Non-pigmented ciliary epithelial cell (primary cell): ENCODE results near the gene MND1.
"Not testable (repeated sequence)": the region's sequence is repeated elsewhere in the genome, so short reads cannot be mapped to it uniquely, and the experiment has no call there.

Source experiments
- DNase-seq: peaks from one replicate; pipeline ENCODE4 v3.0.0-alpha.2; 2010; ENCODE audit warnings: low read depth

The MND1 gene

DNA sequence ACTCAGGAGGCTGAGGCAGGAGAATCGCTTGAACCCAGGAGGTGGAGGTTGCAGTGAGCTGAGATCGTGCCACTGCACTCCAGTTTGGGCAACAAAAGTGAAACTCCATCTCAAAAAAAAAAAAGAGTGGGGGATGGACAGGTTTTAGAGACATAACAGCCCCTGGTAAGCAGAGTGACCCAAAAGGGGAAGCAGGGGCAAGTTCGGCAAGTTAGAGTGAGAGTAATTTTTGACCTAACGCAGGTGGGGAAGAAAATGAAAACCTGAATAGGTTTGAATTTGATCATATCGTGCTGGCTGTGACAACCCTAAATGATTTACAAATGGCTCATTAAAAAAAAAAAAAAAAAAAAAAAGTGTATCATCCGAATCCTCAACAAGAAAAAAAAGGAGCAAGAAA is 96.0 kb downstream of the MND1 start:
- DNase-seq = no peak

DNA sequence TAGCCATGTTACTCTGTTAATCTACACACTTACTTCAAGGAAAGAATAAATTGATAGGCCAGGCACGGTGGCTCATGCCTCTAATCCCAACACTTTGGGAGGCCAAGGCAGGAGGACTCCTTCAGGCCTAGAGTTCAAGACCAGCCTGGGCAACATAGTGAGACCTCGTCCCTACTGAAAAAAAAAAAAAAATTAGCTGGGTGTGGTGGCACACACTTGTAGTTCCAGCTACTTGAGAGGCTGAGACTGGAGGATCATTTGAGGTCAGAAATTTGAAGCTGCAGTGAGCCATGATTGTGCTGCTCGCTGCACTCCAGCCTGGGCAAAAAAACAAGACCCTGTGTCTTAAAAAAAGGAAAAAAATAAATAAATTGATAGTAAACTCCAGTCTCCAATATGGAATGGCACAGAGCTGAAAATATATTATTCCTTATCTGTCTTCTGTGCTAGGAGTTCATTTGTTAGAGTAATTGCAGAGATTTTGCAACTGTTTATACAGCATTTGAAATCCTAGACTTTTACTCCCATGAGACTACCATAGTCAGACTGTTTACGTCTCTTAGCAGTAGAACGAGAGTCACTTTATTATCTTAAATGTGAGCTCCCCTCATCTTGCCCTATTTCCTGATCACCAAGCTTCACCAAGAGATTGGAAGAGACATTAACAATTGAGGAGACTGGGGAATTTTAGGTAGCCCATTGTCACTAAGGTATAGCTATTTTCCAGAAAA is 102.9 kb downstream of the MND1 start:
- DNase-seq = no peak

GRCh38 chr4:153448003-153448731 is 103.7 kb downstream of the MND1 start:
- DNase-seq = no peak

- no peak for DNase-seq
Measured at GRCh38 chr4:153449338-153449737, 104.8 kb downstream of the MND1 start.

- no peak for DNase-seq
Measured at GRCh38 chr4:153450544-153450917, 106.0 kb downstream of the MND1 start.

GRCh38 chr4:153451145-153451544 is 106.7 kb downstream of the MND1 start:
- DNase-seq = not testable (repeated sequence)

DNA sequence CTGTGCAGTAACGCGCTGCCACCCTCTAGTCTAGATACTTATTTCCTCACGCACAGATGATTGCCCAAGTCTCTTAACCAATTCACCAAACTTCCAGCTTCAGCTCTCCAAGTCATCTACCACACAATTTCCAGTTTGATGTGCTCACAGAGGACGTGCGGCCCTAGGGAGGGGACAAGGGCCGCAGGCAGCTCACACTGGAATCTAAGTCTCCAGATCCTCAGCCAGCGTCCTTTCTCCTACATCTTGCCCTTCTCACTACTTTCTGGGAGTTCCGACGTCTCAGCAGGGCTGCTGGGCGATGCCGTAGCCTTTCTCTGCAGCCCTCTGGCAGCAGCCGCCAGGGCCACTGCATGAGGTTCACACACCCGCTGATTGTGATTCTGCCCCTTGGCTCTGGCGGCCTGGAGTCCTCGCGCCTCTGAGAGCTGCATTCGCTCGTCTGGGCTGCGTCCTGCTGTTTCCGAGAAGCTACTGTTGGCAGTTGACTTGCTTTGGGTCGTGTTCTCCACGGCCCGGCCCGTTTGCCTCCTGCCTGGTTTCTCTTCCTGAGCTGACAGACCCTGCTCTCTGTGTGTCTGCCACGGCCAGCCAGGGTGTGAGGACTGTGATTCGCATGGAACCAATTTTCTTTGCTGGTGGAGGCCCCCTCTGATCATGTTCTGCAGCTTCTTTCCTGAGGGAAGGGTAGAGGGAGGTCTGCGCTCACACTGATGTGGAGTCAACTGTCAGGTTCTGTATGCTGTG is 107.6 kb downstream of the MND1 start:
- no peak for DNase-seq

GRCh38 chr4:153452658-153453378 is 108.3 kb downstream of the MND1 start:
- no peak for DNase-seq

GRCh38 chr4:153453402-153453801 is 108.9 kb downstream of the MND1 start:
- no peak for DNase-seq

- DNase-seq = no peak
Measured at GRCh38 chr4:153458969-153459368, 114.5 kb downstream of the MND1 start.

DNA sequence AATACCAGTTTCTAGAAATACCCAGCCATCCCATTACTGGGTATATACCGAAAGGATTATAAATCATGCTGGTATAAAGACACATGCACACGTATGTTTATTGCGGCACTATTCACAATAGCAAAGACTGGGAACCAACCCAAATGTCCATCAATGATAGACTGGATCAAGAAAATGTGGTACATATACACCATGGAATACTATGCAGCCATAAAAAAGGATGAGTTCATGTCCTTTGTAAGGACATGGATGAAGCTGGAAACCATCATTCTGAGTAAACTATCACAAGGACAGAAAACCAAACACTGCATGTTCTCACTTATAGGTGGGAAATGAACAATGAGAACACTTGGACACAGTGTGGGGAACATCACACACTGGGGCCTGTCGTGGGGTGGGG is 117.1 kb downstream of the MND1 start:
- not testable (repeated sequence) for DNase-seq

DNA sequence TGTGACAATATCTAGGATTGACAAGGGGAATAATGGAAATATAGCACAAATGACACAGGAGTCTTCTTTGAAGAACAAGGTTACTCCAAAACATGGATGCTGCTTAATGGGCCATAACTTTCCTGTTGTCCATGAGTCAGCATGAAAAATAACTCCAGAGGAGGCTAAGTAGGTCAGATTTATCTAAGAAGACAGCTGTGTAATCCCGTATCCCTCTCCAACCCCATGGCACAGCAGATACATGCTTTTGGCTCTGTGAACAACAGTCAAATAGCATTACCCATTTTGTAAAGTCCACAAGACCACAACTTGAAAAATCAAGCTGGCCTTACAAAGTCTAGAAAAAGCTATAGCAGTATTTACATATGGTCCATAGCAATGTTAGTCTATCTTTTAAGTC is 119.6 kb downstream of the MND1 start:
- no peak for DNase-seq
